ENCODE results near the gene CCDC197.

DNA sequence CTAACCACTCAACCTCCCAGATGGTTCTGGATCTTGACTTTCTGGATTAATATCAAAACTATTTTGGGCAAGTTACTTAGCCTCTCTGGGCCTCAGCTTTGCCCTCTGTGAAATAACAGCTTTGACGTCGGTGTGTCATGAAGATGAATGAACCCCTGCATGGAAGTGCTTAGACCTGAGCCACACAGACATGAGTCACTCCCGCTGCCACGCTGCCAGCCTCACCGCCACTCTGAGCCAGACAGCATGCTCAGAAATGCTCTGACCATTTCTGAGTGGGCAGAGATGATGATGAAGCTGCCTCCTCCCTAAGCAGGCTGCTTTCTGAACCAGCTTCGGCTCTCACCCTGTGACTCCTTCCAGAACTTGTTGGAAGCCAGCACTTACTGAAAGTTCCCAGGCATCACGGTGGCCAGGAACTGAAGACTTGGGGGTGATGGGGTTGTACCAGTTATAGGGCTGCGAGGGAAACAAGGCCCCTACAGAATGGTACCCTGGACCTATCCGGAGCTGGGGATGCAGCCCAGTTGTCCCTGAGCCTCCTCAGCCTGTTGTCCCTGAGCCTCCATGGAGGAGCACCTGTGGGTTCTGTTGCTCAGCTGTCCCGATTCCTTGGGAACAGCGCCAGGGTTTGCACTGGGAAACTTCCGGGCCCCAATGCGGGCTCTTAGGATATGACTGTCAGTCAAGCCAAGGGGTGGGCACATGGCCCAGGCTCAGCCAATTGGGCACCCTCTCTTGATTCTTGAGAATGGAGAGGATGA, 2.0 kb upstream of the CCDC197 start:
- TF ChIP-seq, protein P1, sequence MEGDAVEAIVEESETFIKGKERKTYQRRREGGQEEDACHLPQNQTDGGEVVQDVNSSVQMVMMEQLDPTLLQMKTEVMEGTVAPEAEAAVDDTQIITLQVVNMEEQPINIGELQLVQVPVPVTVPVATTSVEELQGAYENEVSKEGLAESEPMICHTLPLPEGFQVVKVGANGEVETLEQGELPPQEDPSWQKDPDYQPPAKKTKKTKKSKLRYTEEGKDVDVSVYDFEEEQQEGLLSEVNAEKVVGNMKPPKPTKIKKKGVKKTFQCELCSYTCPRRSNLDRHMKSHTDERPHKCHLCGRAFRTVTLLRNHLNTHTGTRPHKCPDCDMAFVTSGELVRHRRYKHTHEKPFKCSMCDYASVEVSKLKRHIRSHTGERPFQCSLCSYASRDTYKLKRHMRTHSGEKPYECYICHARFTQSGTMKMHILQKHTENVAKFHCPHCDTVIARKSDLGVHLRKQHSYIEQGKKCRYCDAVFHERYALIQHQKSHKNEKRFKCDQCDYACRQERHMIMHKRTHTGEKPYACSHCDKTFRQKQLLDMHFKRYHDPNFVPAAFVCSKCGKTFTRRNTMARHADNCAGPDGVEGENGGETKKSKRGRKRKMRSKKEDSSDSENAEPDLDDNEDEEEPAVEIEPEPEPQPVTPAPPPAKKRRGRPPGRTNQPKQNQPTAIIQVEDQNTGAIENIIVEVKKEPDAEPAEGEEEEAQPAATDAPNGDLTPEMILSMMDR (IDR thresholded peaks at IDR 0.05), result no peak
- no peak for TF ChIP-seq ZFX (IDR thresholded peaks at IDR 0.05; ENCODE audit: borderline replicate concordance)

All from 22Rv1 (cell line).